ENCODE results near the gene TRIM59. TPM values are rescaled to one million over a fixed set of nuclear protein-coding genes. Genes with fewer than 3 reads are reported as not detected.
"Not testable (repeated sequence)": the region's sequence is repeated elsewhere in the genome, so short reads cannot be mapped to it uniquely, and the experiment has no call there.

Gene TRIM59
- total RNA-seq, 2 experiments from 2014 or later, result 54.3 to 56.6 TPM

DNA sequence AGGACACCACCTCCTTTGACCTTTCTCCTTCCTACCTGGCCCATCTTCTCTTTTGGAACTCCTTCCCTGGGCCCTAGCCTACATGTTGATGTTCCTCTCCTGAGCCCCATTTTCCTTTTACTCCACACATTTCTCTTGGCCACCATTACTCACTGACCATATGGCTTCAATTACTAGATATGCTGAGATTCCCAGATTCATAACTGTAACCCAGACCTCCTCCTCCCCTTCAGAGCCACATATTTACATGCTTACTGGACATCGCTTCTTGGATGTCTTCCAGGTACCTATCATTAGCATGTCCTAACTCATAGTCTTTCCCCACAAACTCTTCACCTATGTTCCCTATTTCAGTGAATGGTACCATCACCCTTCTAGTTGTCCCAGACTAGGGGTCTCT lies 24.4 kb upstream of the TRIM59 start:
- Mint-ChIP-seq H3K4me3 (no peak overlapping the region), H3K9me3 (peaks cover 20% of the 10 kb centered on the region), H3K27me3 (peaks cover 27% of the 10 kb centered on the region), H3K4me1 (peaks cover 2% of the 10 kb centered on the region), H3K36me3 (ENCODE audit: low read depth) (peaks cover 6% of the 10 kb centered on the region), H3K27ac (no peak overlapping the region)
- ChIA-PET CTCF (no interaction called here), POLR2A (no interaction called here)
- DNase-seq, result no peak

DNA sequence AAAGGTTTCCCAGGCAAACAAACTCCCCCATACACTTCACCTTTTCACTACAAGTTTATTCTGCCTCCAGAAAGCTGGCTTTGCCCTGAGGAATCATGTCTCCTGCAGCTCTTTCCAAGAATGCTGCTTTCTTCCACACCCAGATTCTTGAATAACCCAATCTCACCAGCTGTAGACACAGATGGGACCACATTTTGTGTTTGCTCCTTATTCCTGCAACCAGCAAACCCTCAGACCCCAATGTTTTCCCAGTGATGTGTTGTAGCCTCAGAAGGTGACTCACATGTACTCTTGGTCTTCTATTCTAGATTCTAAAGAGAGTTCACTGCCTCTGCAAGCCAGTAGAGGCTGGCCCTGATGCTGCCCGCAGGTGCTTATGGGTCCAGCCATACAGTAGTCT lies 23.6 kb upstream of the TRIM59 start:
- ChIA-PET CTCF (no interaction called here), POLR2A (no interaction called here)
- Mint-ChIP-seq H3K27ac (no peak overlapping the region), H3K27me3 (peaks cover 29% of the 10 kb centered on the region), H3K4me1 (peaks cover 2% of the 10 kb centered on the region), H3K9me3 (peaks cover 23% of the 10 kb centered on the region), H3K4me3 (no peak overlapping the region), H3K36me3 (ENCODE audit: low read depth) (peaks cover 6% of the 10 kb centered on the region)
- DNase-seq, result no peak

DNA sequence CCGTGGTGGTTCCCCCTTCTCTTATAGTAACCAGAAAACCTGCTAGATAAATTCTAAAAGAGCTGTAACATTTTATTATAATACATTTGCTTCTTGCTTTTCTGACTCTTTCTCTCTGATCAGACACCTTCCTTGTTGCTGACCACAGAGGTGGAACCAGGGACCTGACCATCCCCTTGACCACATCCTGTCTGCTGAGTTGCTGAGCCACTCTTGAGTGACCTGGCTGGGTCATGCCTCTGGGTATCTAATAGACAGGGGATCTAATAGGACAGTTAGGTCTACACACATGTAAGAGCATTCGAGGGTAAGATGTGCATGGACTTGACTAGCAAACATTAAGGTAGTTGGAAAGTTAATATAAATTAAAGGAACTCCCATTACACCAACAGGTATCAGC lies 22.8 kb upstream of the TRIM59 start:
- Mint-ChIP-seq H3K27ac (no peak overlapping the region), H3K4me3 (no peak overlapping the region), H3K4me1 (no peaks in the 10 kb centered on the region), H3K36me3 (ENCODE audit: low read depth) (peaks cover 6% of the 10 kb centered on the region), H3K9me3 (peaks cover 23% of the 10 kb centered on the region), H3K27me3 (peaks cover 25% of the 10 kb centered on the region)
- ChIA-PET POLR2A (no interaction called here), CTCF (no interaction called here)
- DNase-seq, result no peak

DNA sequence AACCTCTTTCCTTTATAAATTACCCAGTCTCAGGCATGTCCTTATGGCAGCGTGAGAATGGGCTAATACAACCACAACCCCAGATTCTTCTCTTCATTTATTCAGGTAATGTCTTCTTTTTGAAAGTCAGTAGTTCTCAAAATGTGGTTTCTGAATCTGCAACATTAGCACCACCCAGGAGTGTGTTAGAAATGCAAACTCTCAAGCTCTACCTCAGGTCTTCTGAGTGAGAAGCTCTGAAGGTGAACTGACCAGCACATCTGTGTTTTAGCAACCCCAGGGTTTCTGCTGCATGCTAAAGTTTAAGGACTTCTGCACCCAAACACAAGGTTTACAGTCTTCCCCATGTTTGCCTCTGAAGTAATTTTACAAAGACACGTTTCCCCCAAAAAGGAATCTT lies 22.3 kb upstream of the TRIM59 start:
- Mint-ChIP-seq H3K27me3 (peaks cover 29% of the 10 kb centered on the region), H3K27ac (no peak overlapping the region), H3K4me1 (no peaks in the 10 kb centered on the region), H3K36me3 (ENCODE audit: low read depth) (peaks cover 6% of the 10 kb centered on the region), H3K4me3 (no peak overlapping the region), H3K9me3 (peaks cover 23% of the 10 kb centered on the region)
- ChIA-PET POLR2A (no interaction called here), CTCF (no interaction called here)
- no peak for DNase-seq

DNA sequence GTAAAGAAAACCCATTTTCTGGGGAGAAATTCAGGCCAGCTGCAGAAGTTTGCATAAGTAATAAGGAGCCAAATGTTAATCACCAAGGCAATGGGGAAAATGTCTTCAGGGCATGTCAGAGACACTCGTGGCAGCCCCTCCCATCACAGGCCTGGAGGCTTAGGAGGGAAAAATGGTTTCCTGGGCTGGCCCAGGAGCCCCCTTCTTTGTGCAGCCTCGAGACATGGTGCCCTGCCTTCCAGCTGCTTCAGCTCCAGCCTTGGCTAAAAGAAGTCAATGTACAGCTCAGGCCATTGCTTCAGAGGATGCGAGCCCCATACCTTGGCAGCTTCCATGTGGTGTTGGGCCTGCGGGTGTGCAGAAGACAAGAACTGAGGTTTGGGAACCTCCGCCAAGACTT lies 20.6 kb upstream of the TRIM59 start:
- no peak overlapping the region for H3K4me3 Mint-ChIP-seq
- peaks cover 6% of the 10 kb centered on the region for H3K36me3 Mint-ChIP-seq (ENCODE audit: low read depth)
- CTCF ChIA-PET, result no interaction called here
- POLR2A ChIA-PET, result no interaction called here
- H3K27ac Mint-ChIP-seq, result no peak overlapping the region
- H3K27me3 Mint-ChIP-seq, result peaks cover 26% of the 10 kb centered on the region
- no peak for DNase-seq
- H3K4me1 Mint-ChIP-seq, result no peaks in the 10 kb centered on the region
- H3K9me3 Mint-ChIP-seq, result peaks cover 23% of the 10 kb centered on the region

DNA sequence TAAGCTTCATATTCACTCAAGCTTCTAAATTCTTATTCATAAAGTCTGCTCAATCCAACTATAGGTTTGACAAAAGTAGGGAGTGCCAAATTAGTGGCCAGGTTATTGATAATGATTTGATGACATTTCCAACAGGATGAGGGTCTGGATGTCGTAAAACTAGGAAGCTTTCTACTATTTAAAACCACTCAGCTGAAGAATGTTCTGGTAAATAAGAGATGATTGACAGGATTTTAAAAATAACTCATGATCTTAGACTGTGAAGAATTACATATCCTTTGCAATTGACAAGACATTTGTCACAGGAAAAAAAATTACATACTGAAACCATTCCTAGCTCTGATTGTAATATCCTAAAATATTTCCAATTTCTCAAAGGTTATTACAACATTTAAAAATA lies 15.4 kb upstream of the TRIM59 start:
- H3K4me1 Mint-ChIP-seq, result no peaks in the 10 kb centered on the region

DNA sequence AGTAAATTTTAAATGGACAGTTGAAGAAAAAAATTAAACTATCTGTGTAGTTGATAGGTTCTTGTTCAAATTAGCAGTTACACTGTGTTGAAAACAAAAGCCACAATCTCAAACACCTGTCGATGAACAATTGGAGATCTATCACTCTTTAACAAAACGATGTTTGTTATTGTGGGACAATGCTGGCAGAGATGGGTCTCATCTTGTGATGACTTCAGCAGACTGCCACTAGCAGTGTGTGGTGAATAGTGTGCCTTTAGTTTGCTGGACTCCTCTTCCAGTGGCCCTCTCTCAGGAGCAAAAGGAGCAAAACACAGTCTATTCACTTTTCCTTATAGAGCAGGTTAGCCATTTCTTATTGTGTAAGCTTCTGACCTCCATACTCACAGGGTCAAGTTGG lies 14.7 kb upstream of the TRIM59 start:
- Mint-ChIP-seq H3K36me3 (ENCODE audit: low read depth) (no peaks in the 10 kb centered on the region), H3K27ac (no peak overlapping the region), H3K9me3 (peaks cover 7% of the 10 kb centered on the region), H3K4me1 (no peaks in the 10 kb centered on the region), H3K27me3 (peaks cover 30% of the 10 kb centered on the region), H3K4me3 (no peak overlapping the region)
- ChIA-PET CTCF (no interaction called here), POLR2A (no interaction called here)
- DNase-seq, result no peak

More for the DNA sequence above, 15.4 kb upstream of the TRIM59 start:
- H3K27ac Mint-ChIP-seq, result no peak overlapping the region
- H3K9me3 Mint-ChIP-seq, result peaks cover 12% of the 10 kb centered on the region
- no peak for DNase-seq
- CTCF ChIA-PET, result interaction anchor here (0.7 kb wide), 1 partner anchor 10 kb away, joined by 3 read pairs; no protein-coding TSS in a partner anchor
- H3K4me3 Mint-ChIP-seq, result no peak overlapping the region
- POLR2A ChIA-PET, result no interaction called here
- peaks cover 5% of the 10 kb centered on the region for H3K36me3 Mint-ChIP-seq (ENCODE audit: low read depth)
- peaks cover 32% of the 10 kb centered on the region for H3K27me3 Mint-ChIP-seq

DNA sequence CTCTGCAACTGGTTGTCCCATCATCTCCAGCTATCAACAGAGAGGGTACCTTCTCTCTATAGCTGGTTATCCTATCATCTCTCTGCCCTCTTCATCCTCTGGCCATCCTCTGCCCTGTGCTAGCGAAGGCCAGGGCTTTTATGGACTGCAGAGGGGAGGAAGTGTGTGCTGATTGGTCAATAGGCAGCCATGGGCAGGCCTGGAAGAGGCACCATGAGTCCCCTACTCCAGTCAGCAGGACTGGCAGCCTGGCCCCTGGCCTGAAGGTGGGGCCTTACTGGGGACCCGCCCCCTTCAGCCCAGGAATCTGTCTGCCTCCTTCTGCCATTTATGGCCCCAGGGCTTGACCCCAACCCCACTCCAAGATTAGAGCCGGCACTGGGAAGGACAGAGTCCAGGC lies 10.4 kb upstream of the TRIM59 start:
- Mint-ChIP-seq H3K36me3 (ENCODE audit: low read depth) (no peaks in the 10 kb centered on the region), H3K27me3 (peaks cover 25% of the 10 kb centered on the region), H3K4me3 (no peak overlapping the region), H3K27ac (no peak overlapping the region), H3K4me1 (no peaks in the 10 kb centered on the region), H3K9me3 (no peaks in the 10 kb centered on the region)
- DNase-seq, result no peak
- CTCF ChIA-PET, result interaction anchor here (0.7 kb wide), 1 partner anchor 10 kb away, joined by 3 read pairs; the partner anchor contains the start of gene TRIM59
- POLR2A ChIA-PET, result interaction anchor here (0.6 to 3.1 kb wide), 3 partner anchors 9 to 17 kb away, joined by 3 to 21 read pairs (median 3); partner anchors contain the start of gene TRIM59

DNA sequence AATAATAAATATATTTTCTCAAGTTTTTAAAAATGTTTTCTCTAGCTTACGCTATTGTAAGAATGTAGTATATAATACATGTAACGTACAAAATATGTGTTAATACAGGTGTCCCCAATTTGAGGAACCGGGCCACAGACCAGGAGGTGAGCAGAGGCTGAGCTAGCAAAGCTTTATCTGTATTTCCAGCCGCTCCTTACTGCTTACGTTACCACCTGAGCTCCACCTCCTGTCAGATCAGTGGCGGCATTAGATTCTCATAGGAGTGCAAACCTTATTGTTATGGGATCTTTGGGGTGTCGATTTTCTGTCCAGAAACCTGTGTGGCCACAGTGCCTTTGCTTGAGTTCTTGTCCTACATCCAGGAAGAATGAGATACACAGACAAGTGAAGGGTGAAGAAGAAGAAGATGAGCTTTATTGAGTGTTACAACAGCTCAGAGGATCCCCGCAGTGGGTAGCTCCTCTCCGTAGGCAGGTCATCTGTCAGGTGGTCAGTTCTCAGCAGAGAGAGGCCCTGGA lies 9.9 kb upstream of the TRIM59 start:
- no peaks in the 10 kb centered on the region for H3K4me1 Mint-ChIP-seq
- no peak overlapping the region for H3K4me3 Mint-ChIP-seq
- no peak for DNase-seq
- H3K9me3 Mint-ChIP-seq, result no peaks in the 10 kb centered on the region
- no peaks in the 10 kb centered on the region for H3K36me3 Mint-ChIP-seq (ENCODE audit: low read depth)
- no peak overlapping the region for H3K27ac Mint-ChIP-seq
- ChIA-PET POLR2A (interaction anchor here (0.6 to 3.1 kb wide), 3 partner anchors 10 to 17 kb away, joined by 3 to 21 read pairs (median 3); partner anchors contain the start of gene TRIM59), CTCF (interaction anchor here (0.7 kb wide), 1 partner anchor 10 kb away, joined by 3 read pairs; the partner anchor contains the start of gene TRIM59)
- H3K27me3 Mint-ChIP-seq, result peaks cover 25% of the 10 kb centered on the region

DNA sequence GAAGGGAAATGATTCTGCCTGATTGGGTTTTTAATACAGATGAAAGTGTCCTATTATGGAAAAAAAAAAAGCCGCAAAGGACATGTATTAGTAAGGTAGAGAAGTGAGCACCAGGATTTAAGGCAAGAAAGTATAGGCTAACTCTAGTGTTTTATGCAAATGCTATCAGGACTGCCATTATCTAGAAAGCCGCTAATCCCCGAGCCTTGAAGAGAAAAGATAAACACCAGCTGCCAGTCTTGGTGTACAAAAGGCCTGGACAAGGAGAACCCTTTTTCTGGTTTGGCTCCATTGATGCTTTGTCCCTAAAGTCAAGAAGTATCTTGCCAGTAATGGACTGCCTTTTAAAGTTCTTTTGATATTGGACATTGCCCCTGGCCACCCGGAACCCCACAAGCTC lies 8.6 kb upstream of the TRIM59 start:
- Mint-ChIP-seq H3K4me1 (no peaks in the 10 kb centered on the region), H3K27ac (no peak overlapping the region), H3K9me3 (no peaks in the 10 kb centered on the region), H3K36me3 (ENCODE audit: low read depth) (no peaks in the 10 kb centered on the region), H3K4me3 (no peak overlapping the region), H3K27me3 (peaks cover 21% of the 10 kb centered on the region)
- POLR2A ChIA-PET, result interaction anchor here (3.1 kb wide), 1 partner anchor 8 kb away, joined by 21 read pairs; the partner anchor contains the start of gene TRIM59
- CTCF ChIA-PET, result no interaction called here
- DNase-seq, result no peak

DNA sequence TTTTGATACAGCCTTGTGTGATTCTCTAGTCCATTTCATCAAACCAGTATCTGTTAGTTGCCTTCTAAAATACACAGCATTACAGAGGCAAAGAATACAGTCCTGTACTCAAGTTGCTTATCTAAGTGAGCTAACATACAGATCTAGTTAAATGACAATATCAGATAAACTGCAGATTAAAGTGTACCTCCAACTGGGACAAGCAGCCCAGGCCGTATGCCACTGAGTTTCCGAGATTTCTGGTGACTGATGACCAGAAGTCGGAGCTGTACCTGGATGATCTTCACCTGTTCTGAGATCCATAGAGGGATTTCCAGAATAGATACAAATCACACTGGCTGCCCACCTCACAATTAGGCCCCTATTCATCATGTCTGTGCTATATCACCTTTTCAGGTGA lies 6.3 kb upstream of the TRIM59 start:
- H3K9me3 Mint-ChIP-seq, result no peaks in the 10 kb centered on the region
- ChIA-PET POLR2A (no interaction called here), CTCF (interaction anchor here (0.7 kb wide), 1 partner anchor 9 kb away, joined by 3 read pairs; no protein-coding TSS in a partner anchor)
- peaks cover 3% of the 10 kb centered on the region for H3K4me1 Mint-ChIP-seq
- no peaks in the 10 kb centered on the region for H3K36me3 Mint-ChIP-seq (ENCODE audit: low read depth)
- H3K4me3 Mint-ChIP-seq, result no peak overlapping the region
- H3K27me3 Mint-ChIP-seq, result peaks cover 9% of the 10 kb centered on the region
- DNase-seq, result no peak
- H3K27ac Mint-ChIP-seq, result no peak overlapping the region

DNA sequence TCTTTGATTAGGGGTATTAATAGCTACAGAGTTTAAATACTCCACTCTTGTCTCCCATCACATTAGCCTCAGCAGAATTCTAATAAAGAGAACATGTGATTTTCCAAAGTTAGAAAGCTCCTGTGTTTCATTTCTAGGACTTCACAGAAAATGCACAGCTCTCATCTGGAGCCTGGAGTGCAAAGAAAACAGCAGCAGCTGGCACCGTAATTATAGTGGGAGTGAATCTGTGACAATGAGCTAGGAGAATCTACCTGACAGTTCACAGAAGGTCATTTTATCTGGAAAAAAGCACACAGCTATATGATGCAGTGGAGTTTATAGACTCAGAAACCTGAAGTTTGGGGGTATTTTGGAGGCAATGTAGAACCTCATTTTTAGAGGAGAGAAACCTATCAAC lies 5.4 kb upstream of the TRIM59 start:
- Mint-ChIP-seq H3K36me3 (ENCODE audit: low read depth) (peaks cover 6% of the 10 kb centered on the region), H3K4me1 (peaks cover 12% of the 10 kb centered on the region), H3K9me3 (no peaks in the 10 kb centered on the region), H3K4me3 (no peak overlapping the region), H3K27me3 (peaks cover 9% of the 10 kb centered on the region), H3K27ac (no peak overlapping the region)
- CTCF ChIA-PET, result interaction anchor here (0.7 to 1.0 kb wide), 2 partner anchors 10 to 422 kb away, joined by 3 read pairs; no protein-coding TSS in a partner anchor
- no peak for DNase-seq
- POLR2A ChIA-PET, result no interaction called here

DNA sequence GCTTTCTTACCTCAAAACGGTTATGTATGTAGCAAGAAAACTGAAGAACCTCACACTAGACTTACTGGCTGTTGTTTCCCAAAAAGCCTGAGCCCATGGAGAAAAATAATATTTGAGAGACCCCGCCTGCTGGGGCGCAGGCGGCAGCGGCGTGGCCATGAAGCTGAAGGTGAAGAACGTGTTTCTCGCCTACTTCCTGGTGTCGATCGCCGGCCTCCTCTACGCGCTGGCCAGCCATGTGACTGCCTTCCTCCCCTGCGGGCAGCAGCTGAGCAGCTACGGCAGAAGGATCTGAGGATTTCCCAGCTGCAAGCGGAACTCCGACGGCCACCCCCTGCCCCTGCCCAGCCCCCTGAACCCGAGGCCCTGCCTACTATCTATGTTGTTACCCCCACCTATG lies 2.7 kb upstream of the TRIM59 start:
- CTCF ChIA-PET, result interaction anchor here (1.0 kb wide), 2 partner anchors 37 to 39 kb away, joined by 3 to 4 read pairs; no protein-coding TSS in a partner anchor
- not testable (repeated sequence) for H3K9me3 Mint-ChIP-seq, H3K27ac Mint-ChIP-seq

DNA sequence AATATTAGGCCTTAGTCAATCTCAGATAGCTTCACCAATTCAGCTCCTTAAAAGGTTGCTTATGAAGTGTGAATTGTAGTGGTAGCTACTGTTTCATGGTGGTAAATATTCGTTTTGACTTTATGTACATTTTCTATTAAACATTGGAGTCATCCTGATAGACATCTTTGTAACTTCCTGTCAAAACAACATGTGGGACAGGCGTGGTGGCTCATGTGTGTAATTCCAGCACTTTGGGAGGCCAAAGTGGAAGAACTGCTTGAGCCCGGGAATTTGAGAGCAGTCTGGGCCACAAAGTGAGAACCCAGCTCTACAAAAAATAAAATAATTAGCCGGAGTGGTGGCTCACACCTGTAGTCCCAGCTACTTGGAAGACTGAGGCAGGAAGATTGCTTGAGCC lies 2.0 kb upstream of the TRIM59 start:
- Mint-ChIP-seq H3K36me3 (ENCODE audit: low read depth) (peaks cover 26% of the 10 kb centered on the region), H3K27me3 (no peaks in the 10 kb centered on the region), H3K4me1 (peaks cover 25% of the 10 kb centered on the region), H3K9me3 (no peaks in the 10 kb centered on the region), H3K4me3 (no peak overlapping the region), H3K27ac (no peak overlapping the region)
- no peak for DNase-seq
- ChIA-PET POLR2A (interaction anchor here (1.6 to 8.6 kb wide), 4 partner anchors 8 to 114 kb away, joined by 6 to 211 read pairs (median 94); partner anchors contain the start of genes IFT80, KPNA4 and SMC4), CTCF (interaction anchor here (0.7 to 1.0 kb wide), 3 partner anchors 37 to 44 kb away, joined by 3 to 4 read pairs (median 3); no protein-coding TSS in a partner anchor)

More for the DNA sequence above, 2.7 kb upstream of the TRIM59 start:
- POLR2A ChIA-PET, result interaction anchor here (1.6 to 7.0 kb wide), 2 partner anchors 54 to 113 kb away, joined by 6 to 211 read pairs; partner anchors contain the start of genes IFT80, KPNA4 and SMC4
- H3K27me3 Mint-ChIP-seq, DNase-seq, H3K4me3 Mint-ChIP-seq: not testable (repeated sequence)
- H3K36me3 Mint-ChIP-seq (ENCODE audit: low read depth), result peaks cover 19% of the 10 kb centered on the region
- peaks cover 20% of the 10 kb centered on the region for H3K4me1 Mint-ChIP-seq

Measured in activated CD4-positive, alpha-beta memory T cell treated with anti-CD3 and anti-CD28 coated beads, Interleukin-2, amount 10 ng/mL, durations not matched to agents 7 days and 5 days (primary cell).